Measurements from ENCODE around the gene RASSF5.
"Not testable (repeated sequence)": the region's sequence is repeated elsewhere in the genome, so short reads cannot be mapped to it uniquely, and the experiment has no call there.

Gene RASSF5

GRCh38 chr1:206477110-206477509 lies 30.2 kb upstream of the RASSF5 start:
- DNase-seq: no peak

GRCh38 chr1:206477581-206478380 lies 29.6 kb upstream of the RASSF5 start:
- DNase-seq: peak; percentile 83

DNA sequence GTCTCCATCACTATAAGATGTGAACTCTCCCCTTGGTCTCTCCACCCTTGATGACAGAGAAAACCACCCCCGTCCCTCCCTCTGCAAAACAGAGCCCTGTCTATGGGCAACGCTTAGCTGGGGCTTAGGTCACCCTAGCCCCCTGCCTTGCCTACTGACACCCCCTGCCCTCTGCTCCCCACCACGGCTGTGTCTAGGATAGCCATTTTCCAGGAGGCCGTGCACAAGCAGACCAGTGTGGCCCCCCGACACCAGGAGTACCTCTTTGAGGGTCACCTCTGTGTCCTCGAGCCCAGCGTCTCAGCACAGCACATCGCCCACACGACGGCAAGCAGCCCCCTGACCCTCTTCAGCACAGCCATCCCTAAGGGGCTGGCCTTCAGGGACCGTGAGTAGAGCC lies 28.6 kb upstream of the RASSF5 start:
- no peak for DNase-seq

- peak; percentile 85 for DNase-seq
Measured at GRCh38 chr1:206479183-206480125, 27.9 kb upstream of the RASSF5 start.

GRCh38 chr1:206480211-206480610 lies 27.1 kb upstream of the RASSF5 start:
- DNase-seq: no peak

DNA sequence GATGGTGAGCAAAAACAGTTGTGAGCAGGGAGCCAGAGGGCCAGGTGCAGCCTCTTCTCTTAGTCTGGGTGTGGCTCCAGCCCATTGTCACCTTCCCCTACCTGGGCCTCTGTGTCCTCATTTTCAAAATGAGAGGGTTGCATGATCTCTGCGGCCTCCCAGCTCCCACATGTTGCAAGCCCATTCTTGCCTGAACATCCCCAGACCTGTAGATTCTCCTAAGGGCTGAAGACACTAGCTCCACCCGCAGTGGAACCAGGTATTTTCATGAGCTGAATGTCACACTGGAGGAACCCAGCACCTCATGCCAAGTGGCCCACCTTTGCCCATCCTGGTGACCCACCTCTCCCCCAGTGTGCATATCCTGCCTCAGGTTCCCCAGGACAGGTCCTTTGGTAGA lies 24.7 kb upstream of the RASSF5 start:
- no peak for DNase-seq

DNA sequence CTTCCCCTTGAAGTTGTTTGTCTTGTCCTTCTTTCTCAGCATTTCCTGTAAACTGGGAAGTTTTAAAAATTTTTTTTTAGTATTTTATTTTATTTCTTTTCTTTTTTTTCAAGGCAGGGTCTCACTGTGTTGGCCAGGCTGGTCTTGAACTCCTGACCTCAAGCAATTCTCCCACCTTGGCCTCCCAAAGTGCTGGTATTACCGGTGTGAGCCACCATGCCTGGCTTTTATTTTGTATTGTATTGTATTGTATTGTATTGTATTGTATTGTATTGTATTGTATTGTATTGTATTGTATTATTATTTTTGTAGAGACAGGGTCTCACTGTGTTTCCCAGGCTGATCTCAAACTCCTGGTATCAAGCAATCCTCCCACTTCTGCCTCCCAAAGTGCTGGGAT lies 23.5 kb upstream of the RASSF5 start:
- not testable (repeated sequence) for DNase-seq

GRCh38 chr1:206484901-206485300 lies 22.4 kb upstream of the RASSF5 start:
- no peak for DNase-seq

DNA sequence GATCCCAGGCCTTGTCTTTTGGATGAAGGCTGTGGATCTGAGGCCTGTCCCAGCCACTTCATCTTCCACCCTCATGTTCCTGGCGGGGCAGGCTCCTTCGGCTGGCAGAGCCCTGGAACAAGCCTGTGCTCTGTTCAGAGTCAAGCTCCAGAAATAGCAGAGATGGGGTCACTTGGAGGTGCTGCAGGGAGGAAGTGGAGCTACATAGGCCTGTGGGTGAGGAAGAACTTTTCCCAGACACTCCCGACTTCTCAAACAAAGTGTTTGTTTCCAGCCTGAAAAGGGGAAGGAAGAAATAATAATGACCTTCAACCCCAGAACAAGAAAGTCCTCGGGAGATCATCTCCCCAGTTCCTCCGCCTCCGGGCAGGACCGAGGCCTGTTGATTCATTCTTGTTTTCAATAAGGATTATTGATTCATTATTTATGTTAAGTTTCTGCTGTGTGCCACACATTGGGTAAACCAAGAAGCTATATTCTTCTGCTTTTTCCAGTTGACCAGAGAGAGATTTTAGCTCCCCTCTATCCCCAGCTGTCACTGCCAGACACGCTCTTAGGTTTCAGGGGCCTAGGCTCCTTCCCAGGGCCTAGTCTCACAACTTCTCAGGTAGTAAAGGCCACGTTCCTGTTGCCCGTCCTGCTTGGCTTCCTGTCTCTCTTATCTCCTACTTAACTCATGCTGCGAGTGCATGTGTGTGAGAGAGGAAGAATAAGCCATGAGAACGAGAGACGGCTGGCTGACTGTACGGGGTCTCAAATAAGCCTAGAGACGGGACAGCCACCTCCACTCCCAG lies 20.1 kb upstream of the RASSF5 start:
- DNase-seq: no peak

- DNase-seq: no peak
Measured at GRCh38 chr1:206487970-206488369, 19.4 kb upstream of the RASSF5 start.

DNA sequence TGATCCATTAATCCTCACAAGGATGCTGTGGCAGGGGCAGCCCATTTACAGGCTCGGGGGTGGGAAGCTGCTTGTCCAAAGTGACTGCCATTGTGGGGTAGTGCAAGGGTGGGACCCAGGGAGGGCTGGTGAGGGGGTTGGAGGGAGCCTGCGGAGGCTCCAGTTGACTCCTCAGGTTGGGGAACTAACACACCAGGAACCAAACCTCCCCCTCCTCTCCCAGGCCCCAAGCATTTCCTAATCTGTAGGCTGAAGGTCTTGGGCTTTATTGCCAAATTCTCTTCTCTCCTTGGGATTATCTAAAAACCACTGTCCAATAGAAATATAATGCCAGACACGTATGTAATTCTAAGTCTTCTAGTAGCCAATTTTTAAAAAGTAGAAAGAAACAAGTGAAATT lies 18.9 kb upstream of the RASSF5 start:
- DNase-seq: no peak

DNA sequence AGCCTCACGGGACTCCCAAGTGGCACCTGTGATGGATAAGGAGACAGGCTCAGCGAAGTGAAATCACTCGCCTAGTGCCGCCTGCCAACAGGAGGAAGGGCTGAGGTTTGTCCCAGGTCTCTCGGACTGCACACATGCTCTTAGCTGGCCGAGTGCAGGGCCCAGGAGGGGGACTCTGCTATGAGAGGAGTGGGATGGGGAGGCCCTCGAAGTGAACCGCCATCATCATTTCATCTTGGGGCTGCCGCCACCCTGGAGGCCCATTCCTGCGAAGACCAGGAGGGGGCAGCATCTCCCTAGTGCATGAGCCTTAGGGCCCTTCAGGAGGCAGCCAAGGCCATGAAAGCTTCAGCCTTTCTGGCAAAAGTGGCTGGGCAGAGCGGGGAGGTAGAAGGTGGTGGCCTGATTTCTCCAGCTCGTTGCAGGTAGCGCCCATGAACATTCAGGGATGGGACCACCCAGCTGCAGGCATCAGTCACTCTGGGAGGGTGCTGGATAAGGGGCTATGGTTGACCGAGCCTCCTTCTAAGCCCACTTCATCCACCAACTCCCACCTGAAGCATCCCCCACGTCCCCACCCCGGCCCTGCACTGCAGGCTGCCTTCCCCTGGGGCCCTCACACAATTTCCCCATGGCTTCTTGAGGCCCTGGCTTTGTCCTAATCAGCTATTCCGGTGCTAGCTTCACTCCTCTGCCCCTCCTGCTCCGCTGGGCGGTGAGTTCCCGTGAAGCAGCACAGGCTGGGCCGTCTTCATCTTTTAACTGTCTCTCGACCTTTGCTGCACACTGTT lies 17.2 kb upstream of the RASSF5 start:
- peak; percentile 48 for DNase-seq

- no peak for DNase-seq
Measured at GRCh38 chr1:206490771-206491405, 16.4 kb upstream of the RASSF5 start.

- DNase-seq: no peak
Measured at GRCh38 chr1:206491616-206492015, 15.7 kb upstream of the RASSF5 start.

DNA sequence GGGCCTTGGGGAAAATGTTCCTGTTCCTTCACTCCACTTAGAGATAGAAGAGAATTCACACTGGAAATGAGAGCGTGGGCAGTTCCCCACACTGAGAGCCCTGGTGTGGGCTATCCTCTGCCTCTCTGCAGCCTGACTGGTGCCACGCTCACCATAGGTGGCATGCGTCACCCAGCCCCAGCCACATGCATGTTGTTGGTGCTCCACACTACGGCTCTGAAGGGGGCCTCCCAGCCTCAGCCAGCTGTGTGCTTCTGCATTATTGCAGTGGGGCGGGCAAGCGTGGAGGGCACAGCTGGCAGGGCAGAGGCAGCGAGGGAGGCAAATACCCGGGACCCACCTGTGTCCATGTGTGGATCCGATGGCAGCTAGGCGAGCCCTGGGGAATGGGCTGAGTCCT lies 14.7 kb upstream of the RASSF5 start:
- DNase-seq: no peak

- DNase-seq: no peak
Measured at GRCh38 chr1:206493279-206493678, 14.1 kb upstream of the RASSF5 start.

GRCh38 chr1:206495011-206495461 lies 12.3 kb upstream of the RASSF5 start:
- DNase-seq: no peak

- DNase-seq: no peak
Measured at GRCh38 chr1:206495493-206496046, 11.8 kb upstream of the RASSF5 start.

DNA sequence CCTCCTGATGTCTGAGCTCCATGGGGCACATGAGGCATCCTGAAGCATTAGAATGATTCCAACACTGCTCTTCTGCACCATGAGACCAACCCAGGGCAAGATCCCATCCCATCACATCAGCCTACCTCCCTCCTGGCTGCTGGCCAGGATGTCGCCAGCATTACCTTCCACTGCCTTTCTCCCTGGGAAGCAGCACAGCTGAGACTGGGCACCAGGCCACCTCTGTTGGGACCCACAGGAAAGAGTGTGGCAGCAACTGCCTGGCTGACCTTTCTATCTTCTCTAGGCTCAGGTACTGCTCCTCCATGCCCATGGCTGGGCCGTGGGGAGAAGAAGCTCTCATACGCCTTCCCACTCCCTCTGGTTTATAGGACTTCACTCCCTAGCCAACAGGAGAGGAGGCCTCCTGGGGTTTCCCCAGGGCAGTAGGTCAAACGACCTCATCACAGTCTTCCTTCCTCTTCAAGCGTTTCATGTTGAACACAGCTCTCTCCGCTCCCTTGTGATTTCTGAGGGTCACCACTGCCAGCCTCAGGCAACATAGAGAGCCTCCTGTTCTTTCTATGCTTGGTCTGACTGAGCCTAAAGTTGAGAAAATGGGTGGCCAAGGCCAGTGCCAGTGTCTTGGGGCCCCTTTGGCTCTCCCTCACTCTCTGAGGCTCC lies 11.1 kb upstream of the RASSF5 start:
- DNase-seq: peak; percentile 8

DNA sequence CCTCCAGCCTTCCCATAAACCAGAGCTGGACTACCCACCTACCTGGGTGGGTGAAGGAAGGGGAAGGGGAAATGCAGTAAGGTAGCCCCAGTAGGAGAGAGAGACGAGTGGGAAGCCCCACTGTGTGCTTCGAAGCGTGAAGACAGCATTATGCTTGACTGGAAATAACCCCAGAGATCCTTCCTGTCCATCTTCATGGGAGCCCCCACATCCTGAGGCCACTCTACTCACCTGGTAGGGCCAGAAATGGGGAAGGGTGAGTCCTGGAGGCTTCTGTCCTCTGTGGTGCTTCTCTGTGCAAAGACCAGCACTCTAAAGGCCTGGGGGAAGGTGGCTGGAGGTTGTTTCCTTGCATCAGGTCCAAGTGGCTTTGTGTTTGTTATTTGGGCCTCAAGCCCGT lies 10.0 kb upstream of the RASSF5 start:
- no peak for DNase-seq

DNA sequence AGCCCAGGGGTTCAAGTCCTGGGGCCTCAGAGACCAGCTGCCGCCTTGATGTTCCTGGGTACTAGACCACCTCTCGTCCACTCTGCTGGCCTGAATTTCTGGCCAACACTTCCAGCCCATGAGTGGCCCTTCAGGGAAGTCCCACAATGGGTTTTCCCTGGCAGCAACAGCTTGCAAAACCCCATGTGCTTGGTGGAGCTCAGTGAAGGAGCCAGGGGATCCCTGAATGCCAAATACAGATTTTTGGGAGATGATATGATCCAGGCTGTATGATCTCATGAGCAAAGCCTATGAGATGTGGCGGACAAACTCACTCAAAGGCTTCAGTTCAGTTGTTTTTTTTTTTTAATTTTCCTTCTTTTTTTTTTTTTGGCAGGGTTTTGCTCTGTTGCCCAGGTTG lies 9.6 kb upstream of the RASSF5 start:
- DNase-seq: no peak

Measured in NCI-H2171 treated with DMSO at 0.1 percent for 48 hours (cell line).